HG02798 (cell line): ENCODE data around the gene WDR72.
"Not testable (repeated sequence)": the region's sequence is repeated elsewhere in the genome, so short reads cannot be mapped to it uniquely, and the experiment has no call there.

Experiments used
- ATAC-seq: cut with Tn5 transposase; IDR thresholded peaks from one replicate; pipeline ENCODE4 v1.9.1; 2021; ENCODE audit warnings: mild to moderate bottlenecking; ENCODE audit not compliant: unreplicated experiment, poor library complexity

Gene WDR72

GRCh38 chr15:53540626-53541300 lies 218.7 kb downstream of the WDR72 start:
- ATAC-seq: not testable (repeated sequence)

- no peak for ATAC-seq
Measured at GRCh38 chr15:53539878-53540277, 219.6 kb downstream of the WDR72 start.

GRCh38 chr15:53536479-53537120 lies 222.9 kb downstream of the WDR72 start:
- no peak for ATAC-seq

GRCh38 chr15:53535886-53536285 lies 223.6 kb downstream of the WDR72 start:
- no peak for ATAC-seq

GRCh38 chr15:53534105-53534839 lies 225.2 kb downstream of the WDR72 start:
- no peak for ATAC-seq

GRCh38 chr15:53530761-53531160 lies 228.7 kb downstream of the WDR72 start:
- ATAC-seq: no peak

- no peak for ATAC-seq
Measured at GRCh38 chr15:53527996-53528395, 231.5 kb downstream of the WDR72 start.

- ATAC-seq: no peak
Measured at GRCh38 chr15:53525894-53526293, 233.6 kb downstream of the WDR72 start.

GRCh38 chr15:53522991-53523390 lies 236.5 kb downstream of the WDR72 start:
- no peak for ATAC-seq

GRCh38 chr15:53520996-53521395 lies 238.5 kb downstream of the WDR72 start:
- no peak for ATAC-seq

- ATAC-seq: no peak
Measured at GRCh38 chr15:53513431-53513830, 246.0 kb downstream of the WDR72 start.

GRCh38 chr15:53512029-53512428 lies 247.4 kb downstream of the WDR72 start:
- no peak for ATAC-seq

GRCh38 chr15:53511175-53511574 lies 248.3 kb downstream of the WDR72 start:
- ATAC-seq: no peak

GRCh38 chr15:53506370-53506769 lies 253.1 kb downstream of the WDR72 start:
- no peak for ATAC-seq

GRCh38 chr15:53498996-53499395 lies 260.5 kb downstream of the WDR72 start:
- ATAC-seq: no peak

GRCh38 chr15:53490341-53490740 lies 269.1 kb downstream of the WDR72 start:
- ATAC-seq: no peak

- ATAC-seq: no peak
Measured at GRCh38 chr15:53482055-53482454, 277.4 kb downstream of the WDR72 start.

- no peak for ATAC-seq
Measured at GRCh38 chr15:53477981-53478766, 281.3 kb downstream of the WDR72 start.

- ATAC-seq: no peak
Measured at GRCh38 chr15:53473886-53474285, 285.6 kb downstream of the WDR72 start.

GRCh38 chr15:53473435-53473834 lies 286.0 kb downstream of the WDR72 start:
- ATAC-seq: no peak

GRCh38 chr15:53472883-53473282 lies 286.6 kb downstream of the WDR72 start:
- no peak for ATAC-seq
